DOHH2 (cell line): Measurements from ENCODE around the gene LCE1C.

Experiments used
- CTCF ChIP-seq: fragments of 200-600 bp; sonication (generic); IDR thresholded peaks from one replicate; pipeline ENCODE4 v1.5.1; 2014; ENCODE audit warnings: antibody characterized with exemption, mild to moderate bottlenecking, low read depth, low read length; ENCODE audit not compliant: poor library complexity, severe bottlenecking
- EZH2phosphoT487 ChIP-seq: fragments of 200-600 bp; sonication (generic); IDR thresholded peaks from 2 replicates; pipeline ENCODE4 v1.6.1; 2017; ENCODE audit warnings: borderline replicate concordance, mild to moderate bottlenecking, antibody characterized with exemption, low read length, moderate library complexity, mixed read lengths

GRCh38 chr1:152811671-152812070 is 5.2 kb upstream of the LCE1C start, which contains the start of gene LCE1B:
- TF ChIP-seq CTCF (no peak), EZH2phosphoT487 (no peak)
